ENCODE data around the gene FCHSD2.

GRCh38 chr11:72799441-72799840 lies 342.7 kb downstream of the FCHSD2 start:
- no peak for TF ChIP-seq CTCF (IDR thresholded peaks at IDR 0.05)
- TF ChIP-seq POLR2A (IDR thresholded peaks at IDR 0.05) = no peak
- TF ChIP-seq EP300 (IDR thresholded peaks at IDR 0.05) = no peak
- no peak for TF ChIP-seq POLR2AphosphoS5 (IDR thresholded peaks at IDR 0.05)

All from suprapubic skin (tissue), 4 donors.